Activated effector memory CD4-positive, alpha-beta T cell treated with anti-CD3 and anti-CD28 coated beads, Interleukin-2, amount 50 U/mL, for 16 hours (primary cell): Measurements from ENCODE around the gene C21orf58.

Experiments
- DNase-seq: peaks from one replicate; pipeline ENCODE4 v3.0.0-alpha.2; 2020

The C21orf58 gene

GRCh38 chr21:46289655-46290179 is 34.0 kb downstream of the C21orf58 start:
- DNase-seq: no peak

GRCh38 chr21:46287541-46287940 is 36.1 kb downstream of the C21orf58 start:
- no peak for DNase-seq

GRCh38 chr21:46286648-46287002 is 37.0 kb downstream of the C21orf58 start:
- no peak for DNase-seq

- DNase-seq: peak; percentile 95
Measured at GRCh38 chr21:46285761-46286647, 37.7 kb downstream of the C21orf58 start, which contains the start of gene YBEY. TSS of gene YBEY (plus strand) at chr21:46286342. CDS start at chr21:46286914, 572 bp downstream.

- DNase-seq: no peak
Measured at GRCh38 chr21:46285206-46285661, 38.4 kb downstream of the C21orf58 start, which contains the start of gene MCM3AP. TSS of gene MCM3AP (minus strand) at chr21:46285611. CDS start at chr21:46285286, 325 bp downstream.

GRCh38 chr21:46284733-46285132 is 38.9 kb downstream of the C21orf58 start:
- DNase-seq: no peak

- no peak for DNase-seq
Measured at GRCh38 chr21:46284077-46284644, 39.5 kb downstream of the C21orf58 start.

GRCh38 chr21:46274797-46275390 is 48.8 kb downstream of the C21orf58 start:
- DNase-seq: no peak

GRCh38 chr21:46273341-46273740 is 50.3 kb downstream of the C21orf58 start:
- DNase-seq: no peak

- DNase-seq: no peak
Measured at GRCh38 chr21:46269466-46269865, 54.2 kb downstream of the C21orf58 start.

GRCh38 chr21:46268371-46268770 is 55.3 kb downstream of the C21orf58 start:
- DNase-seq: no peak

GRCh38 chr21:46266946-46267345 is 56.7 kb downstream of the C21orf58 start:
- no peak for DNase-seq

- DNase-seq: no peak
Measured at GRCh38 chr21:46265736-46266525, 57.7 kb downstream of the C21orf58 start.

GRCh38 chr21:46264690-46265144 is 59.0 kb downstream of the C21orf58 start:
- no peak for DNase-seq

GRCh38 chr21:46264046-46264689 is 59.5 kb downstream of the C21orf58 start:
- no peak for DNase-seq

GRCh38 chr21:46256501-46256994 is 67.1 kb downstream of the C21orf58 start:
- no peak for DNase-seq

- no peak for DNase-seq
Measured at GRCh38 chr21:46255758-46256337, 67.8 kb downstream of the C21orf58 start.

GRCh38 chr21:46255166-46255565 is 68.5 kb downstream of the C21orf58 start:
- no peak for DNase-seq

- DNase-seq: no peak
Measured at GRCh38 chr21:46254208-46254975, 69.3 kb downstream of the C21orf58 start.

- peak; percentile 77 for DNase-seq
Measured at GRCh38 chr21:46253610-46254124, 70.0 kb downstream of the C21orf58 start.
